ENCODE measurements around the gene CD300LG.
"Not testable (repeated sequence)": the region's sequence is repeated elsewhere in the genome, so short reads cannot be mapped to it uniquely, and the experiment has no call there.

CD300LG gene, protein sequence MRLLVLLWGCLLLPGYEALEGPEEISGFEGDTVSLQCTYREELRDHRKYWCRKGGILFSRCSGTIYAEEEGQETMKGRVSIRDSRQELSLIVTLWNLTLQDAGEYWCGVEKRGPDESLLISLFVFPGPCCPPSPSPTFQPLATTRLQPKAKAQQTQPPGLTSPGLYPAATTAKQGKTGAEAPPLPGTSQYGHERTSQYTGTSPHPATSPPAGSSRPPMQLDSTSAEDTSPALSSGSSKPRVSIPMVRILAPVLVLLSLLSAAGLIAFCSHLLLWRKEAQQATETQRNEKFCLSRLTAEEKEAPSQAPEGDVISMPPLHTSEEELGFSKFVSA

DNA sequence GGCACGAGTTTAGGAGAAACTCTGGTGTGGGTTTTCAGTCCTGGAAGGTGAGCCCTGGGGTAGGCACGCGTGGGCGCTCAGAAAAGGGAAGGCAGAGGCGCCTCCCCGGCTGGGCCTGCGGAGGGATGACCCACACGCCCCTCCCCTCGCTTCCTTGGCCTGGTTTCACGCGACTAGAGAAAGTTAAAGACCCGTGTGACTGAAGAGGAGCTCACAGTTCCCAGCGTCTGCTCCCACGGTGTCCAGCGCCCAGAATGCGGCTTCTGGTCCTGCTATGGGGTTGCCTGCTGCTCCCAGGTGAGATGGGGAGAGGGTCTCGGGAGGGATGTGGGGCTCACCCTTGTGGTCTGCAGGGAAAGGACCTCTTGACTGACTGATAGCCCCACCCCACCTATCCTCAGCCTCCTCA lies at the start of gene CD300LG:
Gene CD300LG, plus strand, starts transcription at position 214 of the 409 bp plus-strand sequence. Its CDS starts 41 bp downstream, at position 255.
- TF ChIP-seq, protein P1, sequence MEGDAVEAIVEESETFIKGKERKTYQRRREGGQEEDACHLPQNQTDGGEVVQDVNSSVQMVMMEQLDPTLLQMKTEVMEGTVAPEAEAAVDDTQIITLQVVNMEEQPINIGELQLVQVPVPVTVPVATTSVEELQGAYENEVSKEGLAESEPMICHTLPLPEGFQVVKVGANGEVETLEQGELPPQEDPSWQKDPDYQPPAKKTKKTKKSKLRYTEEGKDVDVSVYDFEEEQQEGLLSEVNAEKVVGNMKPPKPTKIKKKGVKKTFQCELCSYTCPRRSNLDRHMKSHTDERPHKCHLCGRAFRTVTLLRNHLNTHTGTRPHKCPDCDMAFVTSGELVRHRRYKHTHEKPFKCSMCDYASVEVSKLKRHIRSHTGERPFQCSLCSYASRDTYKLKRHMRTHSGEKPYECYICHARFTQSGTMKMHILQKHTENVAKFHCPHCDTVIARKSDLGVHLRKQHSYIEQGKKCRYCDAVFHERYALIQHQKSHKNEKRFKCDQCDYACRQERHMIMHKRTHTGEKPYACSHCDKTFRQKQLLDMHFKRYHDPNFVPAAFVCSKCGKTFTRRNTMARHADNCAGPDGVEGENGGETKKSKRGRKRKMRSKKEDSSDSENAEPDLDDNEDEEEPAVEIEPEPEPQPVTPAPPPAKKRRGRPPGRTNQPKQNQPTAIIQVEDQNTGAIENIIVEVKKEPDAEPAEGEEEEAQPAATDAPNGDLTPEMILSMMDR (conservative IDR thresholded peaks at IDR 0.05; ENCODE audit: low read depth, low read length) = no peak
- no peak within 1 kb of the TSS for H3K4me3 ChIP-seq (ENCODE audit: low read length)
- no peak for DNase-seq (ENCODE audit: low read depth)

DNA sequence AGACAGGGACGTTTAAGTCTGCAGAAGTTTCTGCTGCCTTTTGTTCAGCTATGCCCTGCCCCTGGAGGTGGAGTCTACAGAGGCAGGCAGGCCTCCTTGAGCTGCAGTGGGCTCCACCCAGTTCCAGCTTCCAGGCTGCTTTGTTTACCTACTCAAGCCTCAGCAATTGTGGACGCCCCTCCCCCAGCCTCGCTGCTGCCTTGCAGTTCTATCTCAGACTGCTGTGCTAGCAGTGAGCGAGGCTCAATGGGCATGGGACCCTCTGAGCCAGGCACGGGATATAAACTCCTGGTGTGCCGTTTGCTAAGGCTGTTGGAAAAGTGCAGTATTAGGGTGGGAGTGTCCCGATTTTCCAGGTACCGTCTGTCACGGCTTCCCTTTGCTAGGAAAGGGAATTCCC lies 49.0 kb upstream of the CD300LG start:
- not testable (repeated sequence) for DNase-seq (ENCODE audit: low read depth)

DNA sequence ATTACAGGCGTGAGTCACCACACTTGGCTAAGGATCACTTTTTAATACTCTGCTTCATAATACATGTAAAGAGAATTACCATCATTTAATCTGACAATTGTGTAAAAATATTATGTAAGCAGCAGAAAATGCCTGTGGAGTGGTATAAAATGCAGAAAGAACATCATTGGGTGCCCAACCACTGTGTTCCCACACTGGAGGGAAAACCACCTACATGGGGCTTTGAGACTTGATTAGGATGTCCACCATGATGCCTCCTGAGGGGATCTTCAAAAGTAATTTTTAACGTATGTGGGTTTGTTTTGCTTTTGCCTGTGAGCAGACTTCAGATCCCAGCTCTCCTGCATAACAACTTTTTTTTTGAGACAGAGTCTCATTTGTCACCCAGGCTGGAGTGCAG lies 47.9 kb upstream of the CD300LG start:
- TF ChIP-seq, protein P1 (conservative IDR thresholded peaks at IDR 0.05; ENCODE audit: low read depth, low read length) = no peak
- no peak overlapping the region for H3K4me3 ChIP-seq (ENCODE audit: low read length)
- no peak for DNase-seq (ENCODE audit: low read depth)

More for the DNA sequence above, 49.0 kb upstream of the CD300LG start:
- not testable (repeated sequence) for H3K4me3 ChIP-seq (ENCODE audit: low read length)

DNA sequence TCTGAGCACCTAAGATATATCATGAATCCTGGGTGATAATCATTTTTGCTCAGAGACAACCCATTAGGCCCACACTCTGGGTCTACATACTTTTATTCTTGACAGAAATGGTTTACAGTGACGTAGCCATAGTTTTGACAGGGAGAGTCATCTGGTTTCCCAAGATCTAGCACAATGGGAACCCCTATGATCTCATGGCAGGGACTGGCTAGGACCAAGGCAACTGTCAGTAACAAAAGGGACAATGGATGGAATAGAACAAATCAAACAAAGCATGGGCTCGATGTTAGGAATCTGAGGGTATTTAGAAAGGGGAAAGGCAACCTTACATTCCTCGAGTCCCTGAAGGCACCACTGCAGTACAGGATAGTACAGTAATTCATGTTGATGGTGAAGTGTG lies 46.2 kb upstream of the CD300LG start:
- TF ChIP-seq, protein P1 (conservative IDR thresholded peaks at IDR 0.05; ENCODE audit: low read depth, low read length) = no peak
- DNase-seq (ENCODE audit: low read depth) = no peak
- H3K4me3 ChIP-seq (ENCODE audit: low read length) = no peak overlapping the region

DNA sequence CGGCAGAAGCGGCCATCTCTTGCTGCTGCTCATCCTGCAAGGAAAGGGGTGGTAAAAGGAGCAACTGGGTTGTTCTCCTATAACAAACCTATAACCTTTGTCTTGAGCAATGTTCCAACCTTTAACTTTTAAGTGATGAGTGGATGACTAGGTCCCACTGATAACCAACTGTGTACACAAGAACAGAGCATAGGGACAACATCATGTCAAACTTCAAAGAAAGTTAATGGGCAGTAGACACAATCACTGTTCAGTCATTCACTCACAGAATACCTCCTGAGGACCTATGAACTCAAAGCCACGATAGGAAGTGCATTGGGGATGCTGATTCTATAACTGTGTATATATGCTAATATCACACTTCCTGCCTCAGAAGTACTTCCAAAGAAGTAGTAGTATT lies 45.1 kb upstream of the CD300LG start:
- DNase-seq (ENCODE audit: low read depth) = no peak
- no peak overlapping the region for H3K4me3 ChIP-seq (ENCODE audit: low read length)
- TF ChIP-seq, protein P1 (conservative IDR thresholded peaks at IDR 0.05; ENCODE audit: low read depth, low read length) = no peak

DNA sequence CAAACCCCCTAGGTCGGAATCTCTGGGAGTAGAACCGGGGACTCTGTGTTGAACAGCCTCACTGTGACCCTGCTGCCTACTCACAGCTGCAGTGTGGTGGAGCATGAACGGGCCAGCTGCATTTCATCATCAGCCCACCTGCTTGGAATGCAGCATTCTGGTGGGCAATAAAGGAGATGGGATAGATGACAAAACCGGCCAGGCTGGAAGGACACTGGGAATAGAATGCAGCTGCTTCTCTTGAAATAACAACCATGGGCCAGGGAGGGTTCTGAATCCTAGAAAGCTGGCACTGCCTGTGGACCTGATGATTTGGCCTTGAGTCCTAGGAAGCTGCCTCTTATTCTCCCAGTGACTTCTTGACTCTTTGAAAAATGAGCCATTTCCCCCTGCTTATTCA lies 43.2 kb upstream of the CD300LG start:
- no peak for DNase-seq (ENCODE audit: low read depth)
- no peak overlapping the region for H3K4me3 ChIP-seq (ENCODE audit: low read length)
- TF ChIP-seq, protein P1 (conservative IDR thresholded peaks at IDR 0.05; ENCODE audit: low read depth, low read length) = no peak

DNA sequence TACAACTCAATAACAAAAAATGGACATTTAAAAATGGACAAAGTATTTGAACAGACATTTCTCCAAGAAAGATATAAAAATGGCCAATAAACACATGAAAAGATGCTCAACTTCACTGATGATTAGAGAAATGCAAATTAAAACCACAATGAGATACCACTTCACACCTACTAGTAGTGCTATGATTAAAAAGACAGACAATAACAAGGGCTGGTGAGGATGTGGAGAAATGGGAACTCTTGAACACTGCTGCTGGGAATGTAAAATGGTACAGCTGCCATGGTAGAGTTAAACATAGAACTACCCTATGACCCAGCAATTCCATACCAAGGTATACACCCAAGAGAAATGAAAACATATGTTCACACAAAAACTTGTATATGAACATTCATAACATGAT lies 41.9 kb upstream of the CD300LG start:
- DNase-seq (ENCODE audit: low read depth) = no peak
- no peak overlapping the region for H3K4me3 ChIP-seq (ENCODE audit: low read length)
- TF ChIP-seq, protein P1 (conservative IDR thresholded peaks at IDR 0.05; ENCODE audit: low read depth, low read length) = no peak

Measured in retinal pigment epithelial cell (primary cell).